HFFc6 (cell line): ENCODE results near the gene ALG5. TPM values are rescaled to one million over a fixed set of nuclear protein-coding genes. Genes with fewer than 3 reads are reported as not detected.

Experiments used
- DNase-seq: peaks from one replicate; pipeline ENCODE4 v3.0.0-alpha.2; 2018
- H3K27ac Mint-ChIP-seq: 2 replicates; pipeline ENCODE4 v1.8.0; 2020; ENCODE audit warnings: mild to moderate bottlenecking, mixed read lengths
- H3K27me3 Mint-ChIP-seq: 2 replicates; pipeline ENCODE4 v1.8.0; 2021; ENCODE audit warnings: mild to moderate bottlenecking, moderate library complexity, mixed read lengths; ENCODE audit not compliant: insufficient read depth
- H3K36me3 Mint-ChIP-seq: 2 replicates; pipeline ENCODE4 v1.8.0; 2021; ENCODE audit warnings: low read depth, mixed read lengths
- H3K4me1 Mint-ChIP-seq: 2 replicates; pipeline ENCODE4 v1.8.0; 2020; ENCODE audit warnings: low read depth, mixed read lengths
- H3K4me3 Mint-ChIP-seq: 2 replicates; pipeline ENCODE4 v1.8.0; 2020; ENCODE audit warnings: mild to moderate bottlenecking, moderate library complexity, mixed read lengths
- H3K9me3 Mint-ChIP-seq: 2 replicates; pipeline ENCODE4 v1.8.0; 2020; ENCODE audit warnings: mild to moderate bottlenecking, mixed read lengths
- total RNA-seq, 6 experiments: library from RNA; stranded (reverse); fragmentation: NEBNext Ultra II Directional; extraction: Animal tissue kit (Norgen Biotek cat#: 25700); gene quantifications; 2 replicates in 1 of 6; 3 replicates in 5 of 6; pipeline ENCODE4 v1.2.3, GENCODE V29; 2021
- TF ChIP-seq, protein P1 (sequence below): fragments of 200-600 bp; sonication (generic); IDR thresholded peaks from 2 replicates; pipeline ENCODE4 v1.5.0; 2021; ENCODE audit warnings: antibody characterized with exemption, mild to moderate bottlenecking

The ALG5 gene
- total RNA-seq, 6 experiments from 2014 or later, result 31.0 to 41.9 (median 33.4) TPM

DNA sequence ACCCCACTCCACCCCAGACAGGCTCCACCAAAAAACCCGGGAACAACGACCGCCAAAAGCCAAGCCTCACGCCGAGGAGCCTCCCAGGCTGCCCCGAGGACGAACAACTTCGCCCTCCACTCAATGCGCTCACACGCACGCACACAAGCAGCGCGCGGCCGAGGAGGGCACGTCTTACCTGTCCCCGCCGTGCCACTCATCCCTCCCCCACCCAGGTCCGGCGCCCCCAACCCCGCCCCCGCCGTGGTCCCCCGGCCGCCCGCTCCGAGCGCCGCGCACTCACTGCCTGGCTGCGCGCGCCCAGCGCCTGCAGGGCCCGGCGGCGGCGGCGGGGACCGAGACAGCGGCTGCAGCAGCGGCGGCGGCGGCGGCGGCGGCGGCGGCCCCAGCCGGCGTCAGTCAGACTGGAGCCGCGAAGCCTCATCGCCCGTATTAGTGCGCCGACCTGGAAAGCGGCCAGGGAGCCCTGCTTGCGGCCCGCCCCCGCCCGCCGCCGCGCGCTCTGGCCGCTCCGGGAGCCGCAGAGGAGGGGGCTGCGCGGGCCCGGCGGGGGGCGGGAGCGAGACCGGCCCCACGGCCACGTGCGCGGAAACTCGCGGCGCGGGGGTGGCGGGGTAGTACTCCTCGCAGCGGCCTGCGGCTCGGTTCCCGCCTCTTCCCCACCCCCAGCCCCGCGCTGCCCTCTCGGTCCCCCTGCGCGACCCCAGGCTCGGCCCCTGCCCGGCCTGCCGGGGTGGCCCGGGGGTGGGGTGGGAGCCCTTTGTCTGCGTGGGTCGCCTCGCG is 79.1 kb downstream of the ALG5 start, which contains the start of gene SMAD9:
Gene SMAD9, minus strand, starts transcription at position 406 of the 783 bp plus-strand sequence. CDS start 40,549 bp downstream, outside the sequence.
- TF ChIP-seq, protein P1, sequence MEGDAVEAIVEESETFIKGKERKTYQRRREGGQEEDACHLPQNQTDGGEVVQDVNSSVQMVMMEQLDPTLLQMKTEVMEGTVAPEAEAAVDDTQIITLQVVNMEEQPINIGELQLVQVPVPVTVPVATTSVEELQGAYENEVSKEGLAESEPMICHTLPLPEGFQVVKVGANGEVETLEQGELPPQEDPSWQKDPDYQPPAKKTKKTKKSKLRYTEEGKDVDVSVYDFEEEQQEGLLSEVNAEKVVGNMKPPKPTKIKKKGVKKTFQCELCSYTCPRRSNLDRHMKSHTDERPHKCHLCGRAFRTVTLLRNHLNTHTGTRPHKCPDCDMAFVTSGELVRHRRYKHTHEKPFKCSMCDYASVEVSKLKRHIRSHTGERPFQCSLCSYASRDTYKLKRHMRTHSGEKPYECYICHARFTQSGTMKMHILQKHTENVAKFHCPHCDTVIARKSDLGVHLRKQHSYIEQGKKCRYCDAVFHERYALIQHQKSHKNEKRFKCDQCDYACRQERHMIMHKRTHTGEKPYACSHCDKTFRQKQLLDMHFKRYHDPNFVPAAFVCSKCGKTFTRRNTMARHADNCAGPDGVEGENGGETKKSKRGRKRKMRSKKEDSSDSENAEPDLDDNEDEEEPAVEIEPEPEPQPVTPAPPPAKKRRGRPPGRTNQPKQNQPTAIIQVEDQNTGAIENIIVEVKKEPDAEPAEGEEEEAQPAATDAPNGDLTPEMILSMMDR, result no peak
- no peaks in the 10 kb centered on the region; the same call in 1 of the 2 replicates for H3K27me3 Mint-ChIP-seq
- no peaks in the 10 kb centered on the region for H3K9me3 Mint-ChIP-seq
- peak; percentile 63 for DNase-seq
- peak within 1 kb of the TSS; percentile 89 for H3K27ac Mint-ChIP-seq
- peak within 1 kb of the TSS; percentile 98 for H3K4me3 Mint-ChIP-seq
- no peaks in the 10 kb centered on the region for H3K36me3 Mint-ChIP-seq
- peaks cover 42% of the 10 kb centered on the region for H3K4me1 Mint-ChIP-seq

DNA sequence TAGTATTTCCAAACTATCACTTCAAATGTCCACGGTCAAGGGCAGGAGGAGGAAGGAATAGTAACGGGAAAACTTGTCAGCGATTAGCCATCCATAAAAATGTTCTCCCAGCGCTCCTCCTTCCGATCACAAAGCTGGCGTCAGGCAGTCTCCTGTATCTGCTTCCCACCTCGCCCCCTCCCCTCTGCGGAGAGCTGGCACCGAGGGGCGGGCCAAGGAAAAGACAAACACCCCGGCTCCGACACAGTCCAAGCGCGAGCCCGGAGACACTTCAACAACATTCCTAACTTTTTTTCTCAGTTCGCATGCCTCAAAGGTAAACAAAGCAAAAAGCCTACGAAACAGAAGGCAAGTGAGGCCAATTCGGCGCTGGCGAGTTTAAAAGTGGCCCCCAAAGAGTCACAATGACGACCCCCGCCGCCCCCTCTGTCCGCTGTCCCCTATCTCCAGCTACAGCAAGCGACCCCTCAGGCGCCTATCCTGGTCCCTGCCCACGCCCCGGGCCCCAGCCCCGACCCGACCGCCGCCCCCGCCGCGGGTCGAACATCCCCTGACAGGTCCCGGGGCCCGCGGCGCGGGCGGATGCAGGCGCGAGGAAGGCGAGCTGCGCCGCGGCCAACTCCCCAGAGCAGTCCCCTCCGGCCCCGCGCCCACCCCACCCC is 79.8 kb downstream of the ALG5 start:
- Mint-ChIP-seq H3K27ac (peak overlapping the region; percentile 89), H3K36me3 (peaks cover 4% of the 10 kb centered on the region), H3K4me1 (peaks cover 44% of the 10 kb centered on the region), H3K9me3 (no peaks in the 10 kb centered on the region), H3K27me3 (no peaks in the 10 kb centered on the region; the same call in 1 of the 2 replicates), H3K4me3 (peak overlapping the region; percentile 98)
- TF ChIP-seq, protein P1, result no peak
- peak; percentile 28 for DNase-seq

DNA sequence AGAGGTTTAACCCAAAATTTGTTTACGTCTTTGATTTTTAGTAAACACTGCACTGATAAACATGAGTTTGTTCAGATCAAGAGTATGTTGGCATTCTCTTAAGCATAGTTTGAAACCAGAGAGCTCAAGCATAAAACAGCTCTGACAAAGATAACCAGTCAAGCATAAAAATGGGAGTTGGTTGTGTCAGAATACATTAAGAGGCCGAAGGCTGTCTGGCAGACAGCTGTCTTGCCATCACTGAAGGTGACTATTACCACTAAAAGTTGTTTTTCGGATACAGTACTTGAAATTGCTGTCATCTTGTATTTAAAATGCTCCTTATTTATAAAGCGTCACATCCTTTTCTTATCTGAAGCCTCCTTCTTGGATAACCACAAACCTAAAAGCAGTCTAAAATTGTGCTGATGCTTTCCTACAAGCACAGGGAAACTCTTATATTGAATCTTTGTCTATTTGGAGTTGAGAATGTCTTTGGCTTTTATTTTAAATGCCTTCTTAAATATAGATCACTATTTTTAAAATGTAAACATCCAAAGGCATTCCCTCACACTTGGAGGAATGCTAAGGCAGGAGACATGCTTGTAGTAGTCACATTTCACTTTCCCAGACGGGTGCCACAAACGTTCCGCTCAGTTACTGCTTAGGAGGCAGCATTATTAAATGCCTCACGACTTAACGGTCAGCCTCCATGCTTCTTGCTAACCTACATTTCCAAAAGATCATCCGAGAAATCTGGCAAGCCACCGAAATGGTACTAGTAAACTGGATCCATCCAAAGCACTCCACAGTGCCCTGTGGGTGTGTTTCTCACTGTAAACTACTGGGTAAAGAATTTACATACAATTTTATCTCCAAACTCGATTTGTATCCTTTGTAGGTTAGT is 80.7 kb downstream of the ALG5 start:
- peaks cover 5% of the 10 kb centered on the region for H3K36me3 Mint-ChIP-seq
- peaks cover 44% of the 10 kb centered on the region for H3K4me1 Mint-ChIP-seq
- H3K4me3 Mint-ChIP-seq, result peak overlapping the region; percentile 98
- H3K27me3 Mint-ChIP-seq, result no peaks in the 10 kb centered on the region; the same call in 1 of the 2 replicates
- H3K27ac Mint-ChIP-seq, result peak overlapping the region; percentile 89
- TF ChIP-seq, protein P1, result no peak
- H3K9me3 Mint-ChIP-seq, result no peaks in the 10 kb centered on the region
- DNase-seq, result peak; percentile 20

DNA sequence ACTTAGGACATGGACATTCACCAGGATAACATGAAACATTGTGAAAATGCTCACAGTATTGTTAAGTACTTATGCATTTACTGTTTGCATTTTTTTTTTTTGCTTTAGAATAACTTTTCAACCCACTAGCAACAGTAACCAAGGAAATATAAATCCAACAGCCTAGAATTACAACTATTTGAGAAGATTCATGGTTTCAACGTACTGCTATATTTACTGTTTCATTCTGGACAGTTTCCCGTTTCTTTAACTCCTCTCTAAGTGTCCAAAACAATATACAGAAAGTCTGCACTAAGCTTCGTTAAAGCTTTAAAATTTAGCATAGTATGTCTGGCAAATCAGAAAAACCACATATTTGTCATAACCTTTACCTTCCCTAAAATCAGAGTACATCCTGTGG is 81.8 kb downstream of the ALG5 start:
- Mint-ChIP-seq H3K9me3 (no peaks in the 10 kb centered on the region), H3K27me3 (no peaks in the 10 kb centered on the region; the same call in 1 of the 2 replicates), H3K4me1 (peaks cover 55% of the 10 kb centered on the region), H3K36me3 (peaks cover 5% of the 10 kb centered on the region), H3K4me3 (peak overlapping the region; percentile 53), H3K27ac (peak overlapping the region; percentile 22; the same call in 1 of the 2 replicates)
- DNase-seq, result no peak
- TF ChIP-seq, protein P1, result no peak
